ENCODE measurements around the gene PSMD3. TPM values are rescaled to one million over a fixed set of nuclear protein-coding genes. Genes with fewer than 3 reads are reported as not detected.

The PSMD3 gene
- total and polyA plus RNA-seq, 9 of the 15 experiments (the other 6 are each of a cell fraction or from before 2014, with no cell fraction given), result 2.0 to 251 (median 135) TPM

GRCh38 chr17:39966771-39967170 lies 13.8 kb upstream of the PSMD3 start (continued):
- no peak for TF ChIP-seq MLX (CRISPR knock-in tag; conservative IDR thresholded peaks at IDR 0.05)
- TF ChIP-seq TCF15 (CRISPR knock-in tag; IDR thresholded peaks at IDR 0.05), result no peak
- TF ChIP-seq RREB1 (CRISPR knock-in tag; IDR thresholded peaks at IDR 0.05), result no peak
- no peak for TF ChIP-seq TEAD1 (CRISPR knock-in tag; IDR thresholded peaks at IDR 0.05)
- TF ChIP-seq GTF2E2 (tag; IDR thresholded peaks at IDR 0.05), result no peak
- TF ChIP-seq ZNF24 (IDR thresholded peaks at IDR 0.05), result no peak

All from K562 (cell line).